Measurements from ENCODE around the gene FAM222B.

DNA sequence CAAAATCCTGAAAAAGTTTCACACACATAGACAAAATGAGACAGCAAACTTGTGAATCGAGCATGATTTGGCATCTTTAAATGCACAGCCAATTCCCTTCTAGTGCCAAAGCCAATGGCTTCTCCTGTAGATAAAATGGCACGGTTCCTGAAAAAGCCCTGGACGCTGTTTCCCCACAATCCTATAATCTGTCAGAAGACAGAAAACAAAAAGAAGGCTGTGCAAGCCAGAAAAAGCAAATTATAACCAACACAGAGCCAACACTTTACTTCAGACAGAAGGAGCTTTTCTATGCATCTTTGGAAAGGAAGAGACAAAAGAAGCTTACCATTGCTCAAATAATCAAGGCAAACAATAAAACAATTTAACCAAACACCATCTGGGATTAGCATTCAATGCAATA, 23.8 kb downstream of the FAM222B start:
- TF ChIP-seq, protein P1, sequence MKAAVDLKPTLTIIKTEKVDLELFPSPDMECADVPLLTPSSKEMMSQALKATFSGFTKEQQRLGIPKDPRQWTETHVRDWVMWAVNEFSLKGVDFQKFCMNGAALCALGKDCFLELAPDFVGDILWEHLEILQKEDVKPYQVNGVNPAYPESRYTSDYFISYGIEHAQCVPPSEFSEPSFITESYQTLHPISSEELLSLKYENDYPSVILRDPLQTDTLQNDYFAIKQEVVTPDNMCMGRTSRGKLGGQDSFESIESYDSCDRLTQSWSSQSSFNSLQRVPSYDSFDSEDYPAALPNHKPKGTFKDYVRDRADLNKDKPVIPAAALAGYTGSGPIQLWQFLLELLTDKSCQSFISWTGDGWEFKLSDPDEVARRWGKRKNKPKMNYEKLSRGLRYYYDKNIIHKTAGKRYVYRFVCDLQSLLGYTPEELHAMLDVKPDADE (conservative IDR thresholded peaks at IDR 0.05; ENCODE audit: control insufficient read depth, low read depth, low read length): no peak
- TF ChIP-seq EP300 (IDR thresholded peaks at IDR 0.05; ENCODE audit: low read length) (no peak), RCOR1 (IDR thresholded peaks at IDR 0.05; ENCODE audit: borderline replicate concordance in 1 of 2, low read depth in 2 of 2, low read length in 2 of 2) (no peak)
- TF ChIP-seq, protein P2, sequence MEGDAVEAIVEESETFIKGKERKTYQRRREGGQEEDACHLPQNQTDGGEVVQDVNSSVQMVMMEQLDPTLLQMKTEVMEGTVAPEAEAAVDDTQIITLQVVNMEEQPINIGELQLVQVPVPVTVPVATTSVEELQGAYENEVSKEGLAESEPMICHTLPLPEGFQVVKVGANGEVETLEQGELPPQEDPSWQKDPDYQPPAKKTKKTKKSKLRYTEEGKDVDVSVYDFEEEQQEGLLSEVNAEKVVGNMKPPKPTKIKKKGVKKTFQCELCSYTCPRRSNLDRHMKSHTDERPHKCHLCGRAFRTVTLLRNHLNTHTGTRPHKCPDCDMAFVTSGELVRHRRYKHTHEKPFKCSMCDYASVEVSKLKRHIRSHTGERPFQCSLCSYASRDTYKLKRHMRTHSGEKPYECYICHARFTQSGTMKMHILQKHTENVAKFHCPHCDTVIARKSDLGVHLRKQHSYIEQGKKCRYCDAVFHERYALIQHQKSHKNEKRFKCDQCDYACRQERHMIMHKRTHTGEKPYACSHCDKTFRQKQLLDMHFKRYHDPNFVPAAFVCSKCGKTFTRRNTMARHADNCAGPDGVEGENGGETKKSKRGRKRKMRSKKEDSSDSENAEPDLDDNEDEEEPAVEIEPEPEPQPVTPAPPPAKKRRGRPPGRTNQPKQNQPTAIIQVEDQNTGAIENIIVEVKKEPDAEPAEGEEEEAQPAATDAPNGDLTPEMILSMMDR (IDR thresholded peaks at IDR 0.05 in 2 of 3, conservative IDR thresholded peaks at IDR 0.05 in 1 of 3; ENCODE audit: insufficient read depth in 2 of 3, low read depth in 1 of 3, low read length in 3 of 3): no peak

Data from K562 (cell line).